ENCODE results near the gene CRLF1.

CRLF1 gene

DNA sequence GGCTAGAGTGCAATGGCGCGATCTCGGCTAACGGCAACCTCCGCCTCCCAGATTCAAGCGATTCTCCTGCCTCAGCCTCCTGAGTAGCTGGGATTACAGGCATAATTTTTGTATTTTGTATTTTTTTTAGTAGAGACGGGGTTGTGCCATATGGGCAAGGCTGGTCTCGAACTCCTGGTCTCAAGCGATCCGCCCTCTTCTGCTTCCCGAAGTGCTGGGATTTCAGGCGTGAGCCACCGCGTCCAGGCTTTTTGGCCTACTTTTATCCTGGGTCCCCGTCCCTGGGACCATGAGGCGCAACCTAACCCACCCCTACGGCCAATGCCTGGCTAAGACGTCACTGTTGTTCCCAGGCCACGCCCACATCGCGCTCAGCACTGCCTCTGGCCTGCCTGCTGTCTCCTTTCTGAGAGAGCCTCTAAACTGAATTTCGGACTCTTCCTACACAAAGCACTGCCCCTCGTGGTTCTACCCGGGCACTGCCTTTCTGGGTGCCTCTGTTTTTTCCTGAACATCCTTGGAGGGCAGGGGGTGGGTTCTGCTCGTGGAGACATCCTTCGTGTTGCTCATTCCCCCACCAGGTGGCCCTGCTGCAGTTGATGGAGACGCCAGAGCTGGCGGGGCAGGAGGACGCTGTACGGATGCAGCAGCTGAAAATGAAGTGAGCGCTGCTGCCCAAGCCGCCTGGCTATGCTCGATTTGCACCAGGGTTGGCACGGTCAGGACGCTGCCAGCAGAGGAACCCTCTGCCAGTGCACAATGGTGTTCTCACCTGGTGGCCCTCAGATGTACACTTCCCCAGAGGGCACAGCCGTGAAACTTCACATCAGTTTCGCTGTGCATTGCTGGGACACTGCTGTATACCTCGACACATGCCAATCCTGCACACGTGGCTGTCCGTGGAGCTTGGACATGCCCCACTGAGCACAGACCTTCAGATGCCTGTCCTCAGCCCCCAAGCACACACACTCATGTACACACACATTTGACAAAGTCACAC lies 16.0 kb downstream of the CRLF1 start:
- peak; percentile 32 for DNase-seq

DNA sequence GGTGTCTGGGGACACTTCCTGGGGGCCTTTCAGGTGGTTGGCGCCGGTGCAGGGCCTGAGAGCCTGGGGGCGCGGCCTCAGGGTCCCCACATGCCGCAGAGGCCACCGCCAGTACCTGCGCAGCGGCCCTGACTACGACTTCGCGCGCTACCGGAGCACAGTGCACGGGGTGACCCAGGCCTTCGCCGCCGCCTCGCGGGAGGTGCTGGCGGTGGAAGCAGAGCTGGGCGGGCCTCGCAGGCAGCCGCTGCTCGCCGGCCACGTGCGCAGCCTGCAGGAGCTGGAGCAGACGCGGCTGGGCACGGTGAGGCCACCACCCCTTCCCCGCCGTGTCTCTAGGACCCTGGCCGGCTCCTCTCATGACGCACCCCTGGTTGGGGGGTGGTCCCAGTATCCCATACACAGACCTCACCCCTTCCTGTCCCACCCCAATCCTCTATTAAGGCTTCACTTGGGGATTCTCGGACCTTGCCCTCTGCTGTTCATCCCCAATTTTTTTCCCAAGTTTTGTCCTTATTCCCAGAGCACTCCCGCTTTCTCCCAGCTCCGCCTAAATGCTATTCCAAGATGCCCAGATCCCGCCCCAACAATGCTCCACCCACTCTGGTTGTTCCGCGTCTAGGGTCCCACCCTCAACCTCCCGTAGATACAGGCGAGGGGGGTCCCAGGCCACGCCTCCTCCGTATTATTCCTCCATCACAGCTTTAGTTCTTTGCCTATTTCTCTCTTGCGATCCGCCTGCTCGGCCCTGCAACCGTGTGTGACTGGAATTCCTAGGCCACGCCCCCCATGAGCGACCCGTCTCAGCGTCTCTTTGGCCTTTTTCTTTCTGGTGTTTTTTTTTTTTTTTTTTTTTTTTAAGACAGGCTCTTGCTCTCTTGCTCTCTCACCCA lies 17.0 kb downstream of the CRLF1 start:
- DNase-seq, result peak; percentile 74

DNA sequence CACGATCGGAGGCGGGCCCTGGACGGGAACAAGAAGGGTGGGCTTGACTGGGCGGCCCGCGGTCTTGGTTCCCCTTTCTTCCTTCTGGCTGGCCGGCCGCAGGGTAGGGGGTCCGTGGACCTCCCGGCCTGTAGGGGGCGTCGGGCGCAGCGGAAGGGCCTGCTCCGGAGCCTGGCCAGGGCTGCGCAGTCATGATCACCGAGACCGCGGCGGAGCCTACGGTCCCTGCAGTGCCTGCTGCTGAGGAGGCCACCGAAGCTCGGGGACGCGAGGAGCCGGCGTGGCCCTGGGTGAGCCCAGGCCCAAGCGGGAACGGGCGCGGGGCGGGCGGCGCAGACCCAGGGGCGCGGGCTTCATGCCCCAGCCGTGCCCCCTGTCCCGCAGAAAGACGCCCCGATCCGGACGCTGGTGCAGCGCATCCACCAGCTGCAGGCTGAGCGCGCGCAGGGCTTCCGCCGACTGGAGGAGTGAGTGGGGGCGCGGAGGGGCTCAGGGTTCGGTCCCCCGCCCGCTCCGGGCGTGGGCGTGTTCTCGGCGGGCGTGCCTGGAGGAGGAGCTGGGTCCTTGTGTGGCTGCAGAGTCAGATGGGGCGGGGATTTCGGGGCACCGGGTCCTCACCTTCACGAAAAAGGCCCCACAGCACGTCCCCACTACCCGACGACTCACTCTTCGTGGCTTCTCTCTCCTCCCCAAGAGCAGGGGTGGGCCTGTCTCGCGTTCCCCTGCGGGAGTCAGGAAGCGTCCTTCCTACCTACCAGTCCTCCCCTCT lies 17.8 kb downstream of the CRLF1 start, which contains the start of gene REX1BD:
REX1BD (plus strand) TSS at position 188 of the 769 bp plus-strand sequence; CDS start at position 192, 4 bp downstream.
- peak; percentile 86 for DNase-seq

DNA sequence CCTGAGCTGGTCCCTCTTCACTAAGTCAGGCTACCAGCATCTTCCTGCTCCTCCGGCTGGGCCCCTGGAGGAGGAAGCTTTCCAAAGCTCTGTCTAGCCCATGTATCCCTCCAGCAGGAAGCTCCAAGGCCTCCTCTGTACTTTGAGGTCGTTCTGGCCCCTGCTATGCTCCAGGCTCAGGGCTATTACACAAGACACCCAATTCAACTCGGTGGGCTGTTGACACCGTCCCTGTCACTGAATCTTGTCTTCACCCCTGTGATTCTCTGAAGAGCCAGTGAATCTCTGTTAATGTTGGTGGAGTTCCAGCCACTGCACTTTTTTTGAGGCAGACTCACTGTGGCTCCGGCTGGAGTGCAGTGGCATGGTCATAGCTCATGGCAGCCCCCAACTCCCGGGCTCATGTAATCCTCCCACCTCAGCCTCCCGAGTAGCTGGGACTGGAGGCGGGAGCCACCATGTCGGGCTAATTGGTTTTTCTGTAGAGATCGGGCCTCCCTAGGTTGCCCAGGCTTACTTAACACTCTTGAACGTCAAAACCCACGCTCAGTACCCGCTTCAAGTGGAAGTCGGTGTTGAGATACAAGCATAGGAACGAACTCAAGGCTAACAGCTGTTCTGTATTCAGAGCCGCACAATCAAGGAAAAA lies 18.5 kb downstream of the CRLF1 start:
- no peak for DNase-seq

DNA sequence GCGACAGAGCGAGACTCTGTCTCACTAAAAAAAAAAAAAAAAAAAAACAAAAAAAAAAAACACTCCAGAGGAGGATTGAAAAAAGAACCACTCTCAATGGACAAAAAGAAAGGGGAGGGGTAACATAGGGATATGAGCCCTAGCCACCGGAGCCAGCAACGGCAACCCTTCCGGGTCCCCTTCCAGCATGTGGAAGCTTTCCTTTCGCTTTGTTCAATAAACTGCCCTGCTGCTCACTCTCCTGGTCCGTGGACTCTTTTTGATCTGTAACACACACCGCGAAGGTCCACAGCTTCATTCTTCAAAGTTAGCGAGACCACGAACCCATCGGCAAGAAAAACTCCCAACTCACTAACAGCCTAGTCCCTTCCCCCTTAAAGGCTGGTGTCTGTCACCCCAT lies 19.0 kb downstream of the CRLF1 start:
- no peak for DNase-seq

DNA sequence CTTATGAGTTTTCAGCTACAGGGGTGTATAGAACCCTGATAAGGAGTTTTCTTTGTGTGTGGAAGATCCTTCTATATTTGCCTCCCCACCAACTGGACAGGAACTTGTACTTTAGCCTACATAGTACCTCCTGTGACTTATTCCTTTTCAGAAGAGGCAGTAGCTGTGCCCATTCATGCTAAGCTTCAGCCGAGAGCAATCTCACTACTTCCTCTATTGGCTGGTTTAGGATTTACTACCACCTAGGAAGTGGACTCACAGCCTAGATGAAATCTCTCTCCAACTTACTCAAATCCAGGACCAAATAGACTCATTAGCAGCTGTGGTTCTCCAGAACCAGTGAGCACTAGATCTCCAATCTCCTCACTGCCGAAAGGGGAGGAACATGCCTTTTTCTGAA lies 20.3 kb downstream of the CRLF1 start:
- peak; percentile 77 for DNase-seq

DNA sequence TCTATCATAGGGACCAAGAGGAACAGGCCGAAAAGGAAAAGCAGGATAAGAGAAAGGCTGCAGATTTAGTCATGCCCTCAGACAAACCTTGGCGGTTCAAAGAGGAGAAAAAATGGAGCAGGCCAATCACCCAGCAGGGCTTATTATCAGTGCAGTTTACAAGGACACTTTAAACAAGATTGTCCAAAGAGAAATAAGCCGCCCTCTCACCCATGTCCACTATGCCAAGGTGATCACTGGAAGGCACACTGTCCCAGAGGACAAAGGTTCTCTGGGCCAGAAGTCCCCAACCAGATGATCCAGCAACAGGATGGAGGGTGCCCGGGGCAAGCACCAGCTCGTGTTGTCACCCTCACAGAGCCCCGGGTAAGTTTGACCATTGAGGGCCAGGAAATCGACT lies 26.3 kb downstream of the CRLF1 start:
- no peak for DNase-seq

DNA sequence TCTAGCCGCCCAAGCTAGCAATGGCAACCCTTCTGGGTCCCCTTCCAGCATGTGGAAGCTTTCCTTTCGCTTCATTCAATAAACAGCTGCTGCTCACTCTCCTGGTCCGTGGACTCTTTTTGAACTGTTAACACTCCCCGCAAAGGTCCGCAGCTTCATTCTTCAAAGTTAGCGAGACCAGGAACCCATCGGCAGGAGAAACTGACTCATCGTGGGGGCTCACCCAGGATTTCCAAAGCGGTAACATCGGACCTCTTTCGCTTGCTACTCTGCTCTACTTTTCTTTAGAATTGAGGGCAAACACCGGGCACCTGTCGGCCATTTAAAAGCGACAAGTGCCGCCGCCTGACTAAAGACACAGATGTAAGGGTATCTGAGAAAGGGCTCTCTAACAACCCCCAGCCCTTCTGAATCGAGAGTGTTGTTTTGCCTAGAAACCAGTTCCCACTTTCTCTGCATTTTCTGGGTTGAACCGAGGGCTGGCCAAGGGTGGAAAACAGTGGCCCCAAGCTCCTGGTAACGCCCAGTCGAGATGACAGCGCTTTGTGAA lies 29.2 kb downstream of the CRLF1 start:
- DNase-seq, result no peak

DNA sequence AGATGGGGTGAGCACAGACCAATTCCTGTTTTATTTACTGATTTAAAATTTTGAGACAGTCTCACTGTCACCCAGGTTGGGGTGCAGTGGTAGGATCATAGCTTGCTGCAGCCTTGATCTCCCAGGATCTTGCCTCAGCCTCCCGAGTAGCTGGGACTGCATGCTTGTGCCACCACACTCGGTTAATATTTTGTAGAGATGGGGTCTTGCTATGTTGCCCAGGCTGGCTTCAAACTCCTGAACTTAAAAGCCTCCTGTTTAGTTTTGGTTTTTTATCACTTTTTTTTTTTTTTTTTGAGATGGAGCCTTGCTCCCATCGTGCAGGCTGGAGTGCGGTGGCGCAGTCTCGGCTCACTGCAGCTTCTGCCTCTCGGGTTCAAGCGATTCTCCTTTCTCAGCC lies 30.2 kb downstream of the CRLF1 start:
- no peak for DNase-seq

DNA sequence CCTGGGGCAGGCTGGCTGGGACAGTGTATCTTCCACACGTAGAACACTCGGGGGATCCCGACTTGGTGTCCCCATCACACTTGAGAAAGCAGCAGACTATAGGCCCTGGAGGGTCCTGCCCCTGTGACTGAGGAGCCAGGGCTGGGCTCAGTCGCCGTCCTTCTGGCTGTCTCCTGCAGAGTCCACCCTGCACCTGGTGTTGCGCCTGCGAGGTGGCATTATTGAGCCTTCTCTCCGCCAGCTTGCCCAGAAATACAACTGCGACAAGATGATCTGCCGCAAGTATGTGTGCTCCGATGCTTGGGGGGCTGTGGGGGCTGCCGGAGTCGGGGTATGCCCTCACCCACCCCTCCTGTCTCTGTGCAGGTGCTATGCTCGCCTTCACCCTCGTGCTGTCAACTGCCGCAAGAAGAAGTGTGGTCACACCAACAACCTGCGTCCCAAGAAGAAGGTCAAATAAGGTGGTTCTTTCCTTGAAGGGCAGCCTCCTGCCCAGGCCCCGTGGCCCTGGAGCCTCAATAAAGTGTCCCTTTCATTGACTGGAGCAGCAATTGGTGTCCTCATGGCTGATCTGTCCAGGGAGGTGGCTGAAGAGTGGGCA lies 31.8 kb downstream of the CRLF1 start:
- no peak for DNase-seq

DNA sequence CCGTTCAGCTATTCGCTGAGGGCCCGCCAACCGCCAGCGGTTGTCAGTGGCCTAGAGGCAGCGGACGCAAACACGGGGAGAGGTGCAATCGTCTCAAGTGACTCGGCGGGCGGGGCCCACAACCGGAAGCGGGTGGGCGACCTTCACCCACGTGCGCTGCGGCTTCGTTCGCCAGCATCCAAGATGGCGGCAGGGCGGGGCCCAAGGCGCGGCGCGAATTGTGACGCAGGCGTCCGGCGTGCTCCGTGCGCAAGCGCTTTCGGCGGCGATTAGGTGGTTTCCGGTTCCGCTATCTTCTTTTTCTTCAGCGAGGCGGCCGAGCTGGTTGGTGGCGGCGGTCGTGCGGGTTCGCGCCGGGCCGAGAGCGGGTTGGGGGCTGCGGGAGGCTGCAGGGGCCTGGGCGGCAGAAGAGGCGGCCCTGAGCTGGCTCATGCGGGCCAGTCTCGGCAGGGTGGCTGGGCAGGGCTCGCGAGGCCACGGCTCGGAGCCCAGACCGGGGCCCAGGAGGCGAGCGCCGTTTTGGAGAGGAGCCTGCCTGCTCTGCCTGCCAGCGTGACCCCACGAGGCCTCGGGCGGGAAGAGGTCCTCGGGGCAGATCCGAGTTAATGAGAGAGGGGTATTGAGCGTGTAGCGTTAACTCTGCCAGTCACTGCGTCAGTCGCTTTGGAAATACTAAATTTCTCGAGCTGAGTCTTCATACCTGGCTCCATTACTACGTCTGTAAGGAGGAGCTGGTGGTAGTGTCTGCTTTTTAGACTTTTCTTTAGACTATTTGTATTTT lies 34.8 kb downstream of the CRLF1 start, which contains the start of gene UBA52:
UBA52 (plus strand) TSS at position 294 of the 781 bp plus-strand sequence. CDS start 1,444 bp downstream, outside the sequence.
- peak; percentile 99 for DNase-seq

DNA sequence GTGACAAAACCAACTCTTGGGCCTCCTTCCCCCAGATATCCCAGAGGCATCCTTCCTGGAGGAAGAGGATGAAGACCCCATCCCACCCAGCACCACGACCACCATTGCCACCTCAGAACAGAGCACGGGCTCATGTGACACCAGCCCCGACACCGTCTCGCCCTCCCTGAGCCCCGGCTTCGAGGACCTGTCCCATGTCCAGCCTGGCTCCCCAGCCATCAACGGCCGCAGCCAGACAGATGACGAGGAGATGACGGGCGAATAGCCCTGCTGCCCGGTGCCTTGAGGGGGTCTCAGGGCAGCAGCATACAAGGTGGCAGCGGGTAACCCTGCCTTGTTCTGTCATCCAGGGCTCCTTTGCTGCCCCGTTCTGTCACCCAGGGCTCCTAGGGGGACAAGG lies 38.2 kb downstream of the CRLF1 start:
- DNase-seq, result no peak

DNA sequence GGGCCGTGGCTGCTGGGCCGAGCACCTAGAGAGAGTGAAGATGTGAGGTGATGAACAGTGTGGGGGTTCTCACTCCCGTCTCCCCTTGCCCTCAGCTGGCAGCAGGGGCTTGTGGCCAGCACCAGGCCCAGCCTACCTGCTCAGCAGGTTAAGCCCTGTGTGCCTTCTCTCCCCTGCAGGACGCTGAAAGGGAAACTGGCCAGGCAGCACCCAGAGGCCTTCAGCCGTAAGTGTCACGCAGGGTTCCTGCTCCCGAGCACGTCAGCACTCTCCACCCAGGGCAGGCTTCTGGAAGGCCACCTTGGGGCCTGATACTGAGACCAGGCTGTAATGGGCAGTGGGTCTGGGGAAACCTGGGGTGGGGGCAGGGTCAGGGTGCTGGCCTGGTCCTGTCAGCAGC lies 39.6 kb downstream of the CRLF1 start:
- no peak for DNase-seq

DNA sequence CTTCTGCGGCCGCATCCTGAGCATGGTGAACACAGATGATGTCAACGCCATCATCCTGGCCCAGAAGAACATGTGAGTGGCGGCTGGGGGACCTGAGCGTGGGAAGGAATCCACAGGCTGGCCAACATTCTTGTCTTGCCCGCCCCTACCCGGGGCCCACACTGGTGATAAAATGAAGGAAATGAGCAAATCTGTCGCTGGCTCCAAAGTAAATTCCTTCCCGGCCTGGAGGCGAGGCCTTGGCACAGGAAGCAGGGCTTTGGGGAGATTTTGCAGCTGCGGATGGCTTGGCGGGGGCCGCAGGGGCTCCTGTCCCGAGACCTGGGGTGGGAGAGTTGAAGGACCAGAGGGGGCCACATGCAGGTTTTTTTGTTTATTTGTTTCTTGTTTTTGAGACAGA lies 44.5 kb downstream of the CRLF1 start:
- no peak for DNase-seq

DNA sequence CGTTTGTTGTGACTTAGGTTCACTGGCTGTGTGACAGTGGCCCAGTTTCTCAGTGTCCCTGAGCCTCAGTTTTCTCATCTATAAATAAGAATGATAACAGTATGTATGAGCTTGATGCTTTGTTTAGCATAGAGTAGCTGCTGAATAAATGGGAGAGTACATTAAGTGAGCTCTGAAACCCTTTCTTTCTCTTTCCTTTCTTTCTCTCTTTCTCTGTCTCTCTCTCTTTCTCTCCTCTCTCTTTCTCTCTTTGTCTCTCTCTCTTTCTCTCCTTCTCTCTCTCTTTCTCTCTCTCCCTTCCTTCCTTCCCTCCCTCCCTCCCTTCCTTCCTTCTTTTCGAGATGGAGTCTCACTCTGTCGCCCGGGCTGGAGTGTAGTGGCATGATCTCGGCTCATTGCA lies 46.9 kb downstream of the CRLF1 start:
- no peak for DNase-seq

DNA sequence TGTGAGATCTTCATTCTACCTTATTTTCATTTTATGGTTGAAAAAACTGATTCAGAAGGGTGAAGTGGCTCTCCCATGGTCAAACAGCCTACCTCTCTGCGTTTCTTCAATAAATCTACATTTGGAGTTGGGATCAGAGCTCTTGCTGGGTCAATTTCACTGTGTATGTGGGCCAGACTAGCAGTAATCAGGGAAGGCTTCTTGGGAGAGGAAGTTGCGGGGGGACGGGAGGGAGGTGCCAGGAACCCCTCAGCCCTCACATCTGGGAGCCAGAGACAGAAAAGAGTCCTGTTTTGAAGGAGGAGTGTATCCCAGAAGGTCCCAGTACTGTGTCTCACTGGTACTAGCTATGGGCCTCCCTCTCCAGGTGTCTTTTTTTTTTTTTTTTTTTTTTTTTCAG lies 48.0 kb downstream of the CRLF1 start:
- DNase-seq, result no peak

DNA sequence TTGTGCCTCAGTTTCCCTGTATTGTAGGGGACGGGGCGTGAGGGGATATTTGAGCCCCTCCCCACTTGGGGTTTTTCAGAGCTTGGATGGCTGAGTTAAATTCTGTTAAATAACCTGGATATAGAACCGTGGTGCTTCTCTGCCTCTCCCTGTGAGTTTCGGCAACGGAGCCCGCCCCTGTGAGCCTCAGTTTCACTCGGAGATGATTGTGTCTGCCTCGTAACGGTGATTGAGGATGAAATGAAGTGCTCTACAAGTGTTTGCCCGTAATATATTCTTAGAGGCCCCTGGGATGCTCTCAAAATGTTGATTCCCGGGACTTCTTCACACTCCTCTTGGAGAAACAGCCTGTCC lies 48.4 kb downstream of the CRLF1 start:
- DNase-seq, result no peak

DNA sequence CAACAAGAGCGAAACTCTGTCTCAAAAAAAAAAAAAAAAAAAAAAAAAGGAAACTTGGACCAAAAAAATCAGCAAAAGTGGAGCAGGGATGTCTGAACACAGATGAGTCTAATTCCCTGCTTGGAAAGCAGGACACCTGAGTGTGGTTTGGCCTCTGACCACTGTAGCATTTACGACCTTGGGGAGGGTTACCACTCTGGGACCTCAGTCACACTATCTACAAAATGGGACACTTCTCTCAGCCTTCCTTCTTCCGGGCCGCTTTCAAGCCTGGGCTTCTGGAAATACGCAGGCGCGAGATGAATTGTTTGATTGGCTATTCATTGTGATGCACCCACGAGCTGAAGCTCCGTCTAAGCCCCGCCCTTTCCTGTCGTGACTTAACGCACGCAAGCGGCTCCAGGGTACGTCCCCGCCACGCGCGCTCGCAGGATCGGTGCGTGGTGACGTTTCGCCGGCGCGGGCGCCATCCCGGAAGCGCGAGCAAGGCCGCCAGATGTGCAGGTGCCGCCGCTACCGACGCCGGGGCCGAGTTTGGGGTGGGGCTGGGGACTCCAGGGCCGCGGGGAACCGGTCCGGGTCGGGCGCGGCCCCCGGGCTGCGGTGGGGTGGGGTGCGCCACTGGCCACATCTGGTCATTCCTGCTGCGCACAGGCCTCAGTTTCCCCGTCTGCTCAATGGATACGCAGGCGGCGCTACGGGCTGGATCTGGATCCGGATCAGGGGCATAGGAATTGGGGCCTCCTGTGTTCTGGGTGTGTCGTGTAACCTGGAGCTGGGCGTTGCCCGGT lies 49.0 kb downstream of the CRLF1 start, which contains the start of gene KXD1:
KXD1 (plus strand) TSS at position 460 of the 791 bp plus-strand sequence. CDS start 4,187 bp downstream, outside the sequence.
- peak; percentile 100 for DNase-seq

DNA sequence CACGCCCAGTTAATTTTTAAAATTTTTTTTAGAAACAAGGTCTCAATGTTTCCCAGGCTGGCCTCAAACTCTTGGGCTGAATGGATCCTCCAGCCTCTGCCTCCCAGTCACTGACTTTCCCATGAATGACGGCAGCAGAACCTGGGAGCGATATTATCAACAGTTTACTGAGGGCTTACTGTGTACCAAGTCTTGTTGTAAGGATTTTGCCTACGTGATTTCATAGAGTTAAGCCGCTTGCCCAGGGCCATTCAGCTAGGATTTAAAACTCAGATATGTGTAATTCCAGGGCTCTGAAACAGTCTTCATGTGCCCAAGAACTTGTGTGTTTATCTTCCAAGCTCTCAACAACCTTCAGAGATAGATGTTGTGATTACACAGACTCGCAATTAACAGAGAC lies 55.0 kb downstream of the CRLF1 start:
- no peak for DNase-seq

All from inflammatory macrophage treated with lipopolysaccharide for 4 hours (primary cell).